Epithelial cell of proximal tubule (primary cell): Measurements from ENCODE around the gene FLYWCH1. TPM values are rescaled to one million over a fixed set of nuclear protein-coding genes. Genes with fewer than 3 reads are reported as not detected.

ENCODE experiments used
- DNase-seq: peaks from one replicate; pipeline ENCODE4 v3.0.0-alpha.2; 2011; ENCODE audit warnings: low read depth
- H3K4me3 ChIP-seq: 2 replicates; pipeline ENCODE4 v1.5.1; 2011; ENCODE audit warnings: low read depth, mild to moderate bottlenecking, low read length
- CTCF ChIP-seq: conservative IDR thresholded peaks from 2 replicates; pipeline ENCODE4 v1.5.1; 2012; ENCODE audit warnings: low read depth, mild to moderate bottlenecking, low read length
- total RNA-seq: library from RNA; depleted of rRNA; stranded (reverse); fragments of >200 nt; gene quantifications from 2 replicates; pipeline ENCODE4 v1.2.3, GENCODE V29; 2015

Gene FLYWCH1
- total RNA-seq, 1 donor from 2014 or later, result 47.1 TPM

DNA sequence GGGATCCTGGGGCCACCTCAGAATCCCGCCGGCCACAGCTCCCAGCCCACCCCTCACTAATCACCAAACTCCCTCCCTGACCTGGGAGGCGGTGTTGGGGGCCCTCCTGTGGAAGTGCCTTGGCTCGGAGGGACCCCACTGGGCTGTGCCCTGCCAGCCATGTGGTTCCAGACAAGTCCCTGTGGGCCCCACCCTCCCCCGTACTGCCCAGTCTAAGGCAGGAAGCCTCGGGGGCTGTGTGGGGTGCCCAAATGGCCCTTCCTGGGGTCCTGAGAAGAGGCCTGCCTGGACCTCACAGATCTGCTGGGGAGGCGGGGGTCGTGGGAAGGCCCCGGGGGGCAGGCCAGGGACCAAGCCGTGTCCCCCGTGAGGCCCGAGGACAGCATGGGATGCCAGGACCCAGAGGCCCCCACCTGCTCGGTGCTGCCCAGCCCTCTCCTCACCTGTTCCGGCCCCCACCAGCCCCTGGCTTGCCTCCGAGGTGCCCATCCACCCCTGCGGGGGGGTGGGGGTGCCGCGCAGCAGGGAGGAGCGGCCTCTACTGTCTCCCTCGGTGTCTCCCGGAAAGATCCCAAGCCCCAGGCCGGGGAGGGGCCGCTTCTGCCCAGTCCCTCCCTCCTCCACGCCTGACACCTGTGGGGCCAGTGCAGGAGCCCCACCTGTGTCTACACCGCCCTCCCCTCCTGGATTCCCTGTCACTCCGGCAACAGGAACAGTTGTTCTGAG, 43.1 kb downstream of the FLYWCH1 start:
- no peak for DNase-seq
- TF ChIP-seq CTCF, result no peak
- no peak overlapping the region for H3K4me3 ChIP-seq

GRCh38 chr16:2955438-2955778, 43.7 kb downstream of the FLYWCH1 start:
- no peak for DNase-seq
- TF ChIP-seq CTCF, result no peak
- no peak overlapping the region for H3K4me3 ChIP-seq

DNA sequence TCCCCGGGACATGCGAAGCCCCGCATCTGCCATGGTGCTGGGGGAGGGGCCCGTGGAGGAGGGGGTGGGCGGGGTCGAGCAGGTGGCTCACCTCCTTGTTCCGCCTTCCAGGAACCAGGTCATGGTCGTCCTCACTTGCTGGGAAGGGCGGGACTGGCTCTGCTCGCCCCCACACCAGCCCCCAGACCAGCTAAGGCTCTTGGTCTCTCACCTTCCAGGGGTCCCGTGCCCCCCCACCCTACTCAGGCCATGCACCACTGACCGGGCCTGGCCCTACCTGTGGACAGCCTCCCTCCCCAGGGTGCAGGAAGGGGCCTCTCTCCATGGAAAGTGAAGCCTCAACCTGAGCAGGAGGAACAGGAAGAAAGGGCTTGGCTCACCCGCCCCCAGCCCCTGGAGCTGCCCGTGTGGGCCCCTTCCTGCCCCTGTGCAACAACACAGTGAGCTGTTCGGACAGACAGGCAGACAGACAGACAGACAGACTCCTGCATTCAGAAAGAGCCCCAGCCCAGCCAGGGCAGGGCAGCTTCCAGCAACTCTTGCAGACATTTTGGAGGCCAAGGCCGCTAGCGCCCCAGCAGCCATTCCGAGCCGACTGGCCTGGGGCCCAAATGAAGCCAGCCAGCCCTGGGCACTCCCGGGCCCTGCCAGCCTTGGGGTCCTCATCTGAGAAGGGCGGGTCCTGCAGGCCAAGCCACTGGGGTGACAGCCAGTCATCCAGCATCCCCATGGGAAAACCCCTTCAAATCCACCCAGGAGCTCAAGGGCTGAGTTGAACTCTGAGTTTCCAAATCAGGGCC, 44.2 kb downstream of the FLYWCH1 start:
- no peak for DNase-seq
- TF ChIP-seq CTCF, result no peak
- H3K4me3 ChIP-seq, result no peak overlapping the region

DNA sequence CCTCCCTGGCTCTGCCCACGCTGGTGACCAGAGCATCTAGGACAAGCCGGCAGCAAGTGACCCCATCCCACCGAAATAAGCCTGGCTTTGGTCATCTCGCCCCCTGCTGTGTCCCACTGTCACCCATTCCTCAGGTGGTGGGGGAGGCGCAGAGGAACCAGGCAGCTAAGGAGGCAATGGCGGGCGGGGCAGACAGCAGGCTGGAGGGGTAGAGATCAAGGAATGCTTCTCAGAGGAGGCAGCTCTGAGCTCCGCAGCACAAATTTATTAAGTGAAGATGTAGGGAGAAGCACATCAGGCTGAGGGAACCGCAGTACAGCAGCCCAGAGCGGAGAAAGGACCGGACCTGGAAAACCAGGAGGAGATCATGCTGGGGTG, 44.8 kb downstream of the FLYWCH1 start:
- DNase-seq, result no peak
- no peak for TF ChIP-seq CTCF
- H3K4me3 ChIP-seq, result no peak overlapping the region

DNA sequence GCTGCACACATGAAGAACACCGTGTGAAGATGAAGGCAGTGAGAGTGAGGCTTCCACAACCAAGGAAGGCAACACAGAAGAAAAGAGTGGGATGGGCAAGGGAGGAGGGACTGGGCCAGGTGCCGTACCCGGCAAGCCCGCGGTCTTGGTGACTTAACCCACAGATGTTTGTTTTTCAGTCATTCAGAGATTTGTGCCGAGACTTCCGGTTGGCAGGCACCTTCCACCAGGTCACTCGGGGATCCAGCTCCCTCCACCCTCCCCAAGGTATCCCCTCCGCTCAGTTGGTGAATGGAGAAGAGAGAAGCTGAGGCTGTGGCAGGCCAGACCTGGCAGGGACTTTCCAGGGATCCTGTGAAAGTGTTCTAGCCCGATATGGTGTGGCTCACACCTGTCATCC, 47.5 kb downstream of the FLYWCH1 start:
- no peak for DNase-seq
- H3K4me3 ChIP-seq, result no peak overlapping the region
- no peak for TF ChIP-seq CTCF

GRCh38 chr16:2960183-2961010, 48.7 kb downstream of the FLYWCH1 start:
- DNase-seq, result no peak
- H3K4me3 ChIP-seq, result no peak overlapping the region
- TF ChIP-seq CTCF, result no peak
